Measurements from ENCODE around the gene CCNK.

DNA sequence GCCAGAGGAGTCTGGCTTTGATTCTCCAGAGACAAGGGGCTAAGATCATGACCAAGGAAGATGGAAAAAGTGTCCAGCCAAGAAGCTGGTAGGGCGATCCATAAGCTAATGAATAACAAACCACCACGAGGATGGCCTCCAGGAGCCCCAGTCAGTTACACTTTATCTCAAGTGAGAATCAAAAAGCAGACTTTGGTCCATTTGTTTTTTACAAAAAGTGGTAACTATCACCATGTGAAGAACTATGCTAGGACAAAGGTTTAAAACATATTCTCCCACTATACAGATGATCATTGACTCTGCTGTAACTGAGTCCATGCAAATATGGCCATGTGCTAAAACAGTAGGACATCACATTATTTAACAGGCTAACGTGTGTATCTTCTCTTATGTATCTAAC, 14.5 kb upstream of the CCNK start:
- TF ChIP-seq, protein P1, sequence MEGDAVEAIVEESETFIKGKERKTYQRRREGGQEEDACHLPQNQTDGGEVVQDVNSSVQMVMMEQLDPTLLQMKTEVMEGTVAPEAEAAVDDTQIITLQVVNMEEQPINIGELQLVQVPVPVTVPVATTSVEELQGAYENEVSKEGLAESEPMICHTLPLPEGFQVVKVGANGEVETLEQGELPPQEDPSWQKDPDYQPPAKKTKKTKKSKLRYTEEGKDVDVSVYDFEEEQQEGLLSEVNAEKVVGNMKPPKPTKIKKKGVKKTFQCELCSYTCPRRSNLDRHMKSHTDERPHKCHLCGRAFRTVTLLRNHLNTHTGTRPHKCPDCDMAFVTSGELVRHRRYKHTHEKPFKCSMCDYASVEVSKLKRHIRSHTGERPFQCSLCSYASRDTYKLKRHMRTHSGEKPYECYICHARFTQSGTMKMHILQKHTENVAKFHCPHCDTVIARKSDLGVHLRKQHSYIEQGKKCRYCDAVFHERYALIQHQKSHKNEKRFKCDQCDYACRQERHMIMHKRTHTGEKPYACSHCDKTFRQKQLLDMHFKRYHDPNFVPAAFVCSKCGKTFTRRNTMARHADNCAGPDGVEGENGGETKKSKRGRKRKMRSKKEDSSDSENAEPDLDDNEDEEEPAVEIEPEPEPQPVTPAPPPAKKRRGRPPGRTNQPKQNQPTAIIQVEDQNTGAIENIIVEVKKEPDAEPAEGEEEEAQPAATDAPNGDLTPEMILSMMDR (IDR thresholded peaks at IDR 0.05; ENCODE audit: insufficient read depth, low read length, poor library complexity, severe bottlenecking) = no peak
- TF ChIP-seq EZH2phosphoT487 (conservative IDR thresholded peaks at IDR 0.05; ENCODE audit: low read length) = no peak

All from SU-DHL-6 (cell line).